Fibroblast of skin of scalp (primary cell): ENCODE results near the gene RSAD2.

Experiments
- DNase-seq: peaks from one replicate; pipeline ENCODE4 v3.0.0-alpha.2; 2013

The RSAD2 gene

DNA sequence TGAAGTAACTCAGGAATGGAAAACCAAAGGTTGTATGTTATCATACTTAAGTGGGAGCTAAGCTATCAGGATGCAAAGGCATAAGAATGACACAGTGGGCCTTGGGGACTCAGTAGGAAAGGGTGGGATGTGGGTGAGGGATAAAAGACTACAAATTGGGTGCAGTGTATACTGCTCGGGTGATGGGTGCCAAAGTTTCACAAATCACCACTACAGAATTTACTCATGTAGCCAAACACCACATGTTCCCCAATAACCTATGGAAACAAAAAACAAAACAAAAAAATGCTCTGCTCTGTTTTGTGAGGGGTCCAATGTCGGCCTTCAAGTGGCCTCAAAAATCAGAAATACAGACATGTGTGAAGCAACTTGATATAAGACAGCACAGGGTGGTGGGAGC, 30.7 kb downstream of the RSAD2 start:
- DNase-seq = no peak

DNA sequence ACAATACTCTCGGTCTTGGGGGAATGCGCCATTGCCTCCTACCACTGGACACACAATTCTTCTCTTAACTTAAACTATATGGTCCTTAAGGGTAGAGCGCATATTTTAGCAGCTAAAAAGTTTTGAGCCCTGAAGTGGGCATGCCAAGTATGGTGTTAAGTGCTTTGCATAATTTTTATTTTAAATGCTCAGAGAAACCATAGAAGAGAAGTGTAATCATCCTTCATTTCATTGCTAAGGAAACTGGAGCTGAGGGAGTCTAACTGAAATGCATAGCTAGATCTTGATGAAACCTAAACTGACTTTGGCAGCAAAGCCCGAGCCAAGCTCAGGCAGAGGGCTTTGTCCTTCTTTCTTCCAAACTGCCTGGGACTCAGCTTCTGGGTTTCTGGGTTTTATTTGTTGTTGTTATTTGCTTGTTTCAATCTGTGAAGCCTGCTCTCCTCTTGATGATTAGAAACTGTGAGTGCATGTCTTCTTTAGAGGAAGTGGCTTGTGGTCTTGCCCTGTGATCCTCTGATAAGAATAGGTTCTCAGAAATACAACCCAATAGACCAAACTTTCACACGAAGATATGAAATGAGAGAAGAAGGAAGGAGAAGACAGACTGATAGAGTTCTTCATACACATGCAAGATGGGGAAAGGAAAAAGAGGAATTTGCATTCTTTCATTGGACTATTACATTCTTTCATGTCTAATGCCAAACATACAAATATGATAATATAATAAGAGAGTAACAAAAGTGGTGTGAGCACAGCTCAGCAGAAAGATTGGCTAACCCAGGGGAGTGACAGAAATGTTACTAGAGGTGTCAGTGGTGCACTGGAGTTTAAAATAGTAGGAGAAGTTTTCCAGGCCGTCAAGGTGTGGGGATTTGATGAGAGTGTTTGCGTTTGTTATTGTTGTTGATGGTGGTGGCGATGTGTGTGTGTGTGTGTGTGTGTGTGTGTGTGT, 32.1 kb downstream of the RSAD2 start:
- DNase-seq = no peak

DNA sequence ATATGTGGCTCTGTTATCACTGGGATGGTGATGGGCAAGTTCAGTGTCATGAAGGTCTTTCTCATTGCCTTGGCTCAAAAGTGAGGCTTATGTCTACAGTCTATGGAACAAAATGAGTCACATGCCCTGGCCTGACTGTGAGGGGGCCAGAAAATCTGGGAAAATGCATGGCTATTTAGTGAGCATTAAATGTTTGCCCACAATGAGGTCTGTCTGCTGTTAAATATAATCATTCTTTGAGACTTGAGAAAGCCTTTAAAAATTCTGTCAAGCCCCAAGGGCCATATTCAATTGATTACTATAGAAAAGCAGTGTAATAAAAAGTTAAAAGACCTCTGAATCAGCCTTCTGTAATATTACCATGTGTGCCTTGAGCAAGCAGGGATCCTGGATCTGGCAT, 34.1 kb downstream of the RSAD2 start:
- no peak for DNase-seq

DNA sequence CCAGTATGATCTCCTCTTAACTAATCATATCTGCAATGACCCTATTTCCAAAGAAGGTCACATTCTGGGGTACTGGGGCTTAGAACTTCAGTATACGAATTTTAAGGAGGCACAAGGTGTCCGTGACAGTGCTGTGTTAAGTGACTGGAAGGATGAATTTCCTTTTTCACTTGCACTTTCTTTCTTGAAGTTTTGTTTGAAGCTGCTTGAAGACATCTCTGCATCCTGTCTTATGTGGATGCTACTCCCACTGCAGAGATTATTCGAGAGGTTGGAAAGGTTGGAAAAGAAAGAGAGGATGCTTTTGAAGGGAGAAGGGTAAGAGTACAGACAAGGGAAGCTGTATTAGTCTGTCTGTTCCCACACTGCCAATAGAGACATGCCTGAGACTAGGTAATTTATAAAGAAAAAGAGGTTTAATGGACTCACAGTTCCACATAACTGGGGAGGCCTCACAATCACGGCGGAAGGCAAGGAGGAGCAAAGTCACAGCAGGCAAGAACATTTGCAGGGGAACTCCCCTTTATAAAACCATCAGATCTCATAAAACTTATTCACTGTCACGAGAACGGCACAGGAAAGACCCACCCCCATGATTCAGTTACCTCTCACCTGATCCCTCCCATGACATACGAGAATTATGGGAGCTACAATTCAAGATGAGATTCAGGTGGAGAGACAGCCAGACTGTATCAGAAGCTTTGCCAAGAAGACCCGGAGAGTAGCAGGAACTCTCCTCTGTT, 36.0 kb downstream of the RSAD2 start:
- DNase-seq = no peak

- DNase-seq = peak; percentile 11
These were observed 37.3 kb downstream of the RSAD2 start for GRCh38 chr2:6914828-6915227.

DNA sequence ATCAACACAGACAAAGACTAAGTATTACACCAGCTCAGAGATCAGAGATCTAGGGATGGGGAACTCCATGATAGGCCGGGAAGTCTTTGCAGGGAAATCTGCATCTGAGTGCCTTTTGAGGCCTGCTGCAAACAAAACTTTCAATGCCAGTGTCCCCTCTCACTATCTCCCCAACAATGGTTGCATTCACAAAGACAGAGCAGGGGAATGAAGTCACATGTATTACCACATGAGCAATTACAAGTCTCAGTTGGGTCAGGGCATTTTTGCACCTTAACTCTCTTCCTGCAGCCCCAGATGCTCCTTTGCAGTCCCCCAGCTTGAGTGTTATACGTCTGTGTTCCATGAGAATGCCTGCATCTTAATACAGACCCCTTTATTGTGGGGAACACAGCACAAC, 37.8 kb downstream of the RSAD2 start:
- no peak for DNase-seq

- DNase-seq = no peak
These were observed 38.6 kb downstream of the RSAD2 start for GRCh38 chr2:6916224-6916623.

DNA sequence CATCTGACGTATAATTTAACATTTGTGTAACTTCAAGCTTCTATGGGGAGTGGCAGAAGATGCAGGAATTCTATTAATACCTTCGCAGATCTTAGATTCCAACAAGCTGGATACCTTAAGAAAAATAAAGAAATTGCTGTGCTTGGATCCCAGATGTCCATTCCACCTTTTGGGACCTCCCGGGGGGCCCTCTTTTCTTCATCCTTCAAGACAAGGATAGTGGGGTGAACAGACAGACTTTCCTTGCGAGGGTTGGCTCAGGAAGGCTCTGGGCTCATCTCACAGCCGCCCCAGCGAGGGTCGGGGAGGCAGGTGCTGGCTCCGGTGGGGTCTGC, 39.1 kb downstream of the RSAD2 start:
- DNase-seq = no peak

DNA sequence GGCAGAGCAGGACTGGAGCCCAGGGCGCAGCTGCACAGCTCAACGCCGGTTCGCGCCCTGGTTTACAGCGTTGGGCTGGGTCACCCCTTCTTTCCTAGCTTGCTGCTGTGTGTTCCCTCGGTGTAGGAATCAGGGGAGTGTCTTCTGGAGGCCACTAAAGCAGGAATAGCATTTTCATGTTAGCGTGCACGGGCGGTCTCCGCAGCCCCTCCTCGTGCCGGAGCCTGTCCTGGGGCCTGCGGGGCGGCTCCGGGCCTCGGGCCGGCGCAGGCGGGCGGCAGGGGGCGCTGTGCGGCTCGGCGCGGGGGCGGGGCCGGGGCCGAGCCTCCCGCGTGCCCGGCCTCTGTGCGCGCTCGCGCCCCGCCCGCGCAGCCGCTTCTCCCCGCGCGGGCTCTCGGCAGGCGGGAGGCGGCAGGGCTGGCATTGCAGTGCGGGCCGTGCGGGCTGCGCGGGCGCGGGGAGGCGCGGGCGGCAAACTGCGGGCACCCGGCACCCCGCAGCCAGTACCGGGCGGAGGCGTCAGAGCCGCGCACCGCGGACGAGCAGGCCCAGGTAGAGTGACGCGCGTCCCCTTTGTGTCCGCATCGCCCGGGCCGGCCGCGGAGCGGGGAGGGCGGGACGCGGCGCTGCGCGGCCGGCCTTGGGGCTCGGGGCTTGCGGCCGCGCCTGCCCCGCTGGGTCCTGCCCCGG, 39.6 kb downstream of the RSAD2 start, which contains the start of gene RNF144A:
RNF144A (plus strand) TSS at position 342 of the 690 bp plus-strand sequence. CDS start 79,515 bp downstream, outside the sequence.
- peak; percentile 53 for DNase-seq

DNA sequence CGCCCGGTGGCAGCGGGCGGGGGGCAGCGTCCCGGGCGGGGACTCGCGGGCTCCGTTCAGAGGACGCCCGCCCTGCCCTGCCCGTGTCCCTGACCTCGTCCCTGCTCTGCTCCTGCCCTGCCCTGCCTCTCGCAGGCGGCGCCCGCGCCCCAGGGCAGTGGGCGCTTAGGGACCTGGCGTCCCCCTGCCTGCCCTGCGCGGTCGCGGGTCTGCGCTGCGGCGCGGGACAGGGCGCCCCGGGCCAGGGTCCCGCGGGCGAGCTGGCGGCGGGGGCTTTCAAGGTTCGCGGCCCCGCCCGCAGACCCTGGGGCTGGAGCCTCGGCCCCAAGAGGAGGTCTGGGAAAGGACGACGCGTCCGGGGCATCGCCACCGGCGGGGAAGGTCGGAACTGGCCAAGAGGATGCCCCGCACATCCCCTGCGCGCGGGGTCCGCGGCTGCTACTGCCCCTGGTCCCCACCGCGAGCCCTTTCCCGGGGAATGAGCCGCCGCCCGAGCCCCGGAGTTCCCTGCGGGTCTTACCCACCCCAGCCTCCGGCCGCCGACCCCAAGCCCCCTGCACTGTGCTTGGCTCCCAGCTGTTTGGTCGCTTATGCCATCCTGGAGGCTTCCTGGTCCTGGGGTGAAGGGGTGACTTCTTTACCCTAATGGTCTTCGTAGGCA, 40.3 kb downstream of the RSAD2 start:
- DNase-seq = no peak

DNA sequence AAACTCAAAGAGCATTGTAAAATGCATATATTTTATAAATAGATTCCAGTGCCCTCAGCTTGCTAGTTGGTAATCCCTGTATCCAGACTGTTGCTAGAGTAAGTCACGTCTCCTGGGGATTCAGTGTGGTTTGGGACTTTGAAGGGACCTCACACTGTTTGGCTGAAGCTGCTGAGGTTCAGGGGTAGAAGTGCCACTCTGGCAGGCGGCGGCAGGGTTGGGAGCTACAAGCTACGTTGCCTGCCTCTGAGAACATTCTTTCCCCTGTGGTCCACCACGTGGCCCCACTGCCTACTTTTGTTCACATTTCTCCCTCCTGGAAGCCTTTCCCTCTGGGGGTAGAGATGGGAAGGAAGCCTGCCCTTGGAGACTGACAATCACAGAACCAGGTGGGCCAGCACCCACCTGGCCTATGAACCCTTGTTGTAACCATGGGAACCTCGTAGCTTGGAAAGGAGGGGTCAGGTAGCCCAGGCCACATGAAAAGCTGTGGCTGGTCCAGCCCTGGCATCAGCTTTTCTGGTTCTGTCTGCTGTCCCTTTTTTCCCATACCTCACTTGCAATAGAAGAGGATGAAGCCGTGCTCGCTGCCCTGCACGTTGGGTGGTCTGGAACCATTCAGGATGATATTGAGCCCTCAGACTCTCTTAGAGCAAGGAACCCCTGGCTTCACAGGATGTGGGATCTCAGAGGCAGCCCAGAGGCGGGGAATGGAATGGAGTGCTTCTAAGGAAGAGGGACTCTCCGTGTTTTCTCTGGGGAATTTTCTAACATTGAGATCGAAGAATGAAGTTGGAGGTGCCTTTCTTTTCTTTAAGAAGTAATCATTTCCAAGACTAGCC, 42.5 kb downstream of the RSAD2 start:
- peak; percentile 40 for DNase-seq

DNA sequence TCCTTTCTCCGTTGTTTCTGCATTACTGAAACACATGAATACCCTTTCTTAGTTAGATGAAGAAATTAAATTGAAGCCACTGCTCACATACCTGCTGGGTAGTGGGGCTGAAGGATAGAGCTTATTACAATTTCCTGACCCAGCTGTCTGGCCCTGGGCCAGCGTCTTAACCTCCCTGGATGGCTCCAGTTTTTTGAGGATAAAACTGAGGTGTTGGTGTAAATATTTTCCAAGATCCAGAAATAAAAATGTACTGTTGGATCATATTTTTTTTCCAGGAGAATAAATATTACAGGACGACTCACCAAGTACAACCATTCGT, 43.1 kb downstream of the RSAD2 start:
- DNase-seq = no peak

- DNase-seq = no peak
These were observed 43.8 kb downstream of the RSAD2 start for GRCh38 chr2:6921321-6921922.

GRCh38 chr2:6922201-6922656, 44.7 kb downstream of the RSAD2 start:
- no peak for DNase-seq

DNA sequence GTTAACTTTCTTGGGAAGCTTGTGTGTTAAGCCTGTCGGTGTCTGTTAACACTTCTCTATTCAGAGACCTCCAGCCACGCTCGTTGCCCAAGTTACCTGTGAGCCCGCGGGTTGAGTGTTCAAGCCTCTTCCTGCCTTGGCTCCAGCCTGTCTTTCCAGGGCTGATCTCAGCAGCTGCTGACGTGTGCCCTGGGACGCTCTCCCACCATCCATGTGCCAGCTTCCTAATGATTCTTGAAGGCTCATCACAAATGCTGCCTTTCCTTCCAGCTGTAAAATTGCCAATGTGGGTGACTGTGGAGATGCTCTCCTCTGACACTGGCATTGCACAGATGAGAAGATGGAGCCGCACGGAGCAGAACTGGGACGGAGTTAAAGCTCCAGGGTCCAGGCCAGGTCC, 45.7 kb downstream of the RSAD2 start:
- no peak for DNase-seq

DNA sequence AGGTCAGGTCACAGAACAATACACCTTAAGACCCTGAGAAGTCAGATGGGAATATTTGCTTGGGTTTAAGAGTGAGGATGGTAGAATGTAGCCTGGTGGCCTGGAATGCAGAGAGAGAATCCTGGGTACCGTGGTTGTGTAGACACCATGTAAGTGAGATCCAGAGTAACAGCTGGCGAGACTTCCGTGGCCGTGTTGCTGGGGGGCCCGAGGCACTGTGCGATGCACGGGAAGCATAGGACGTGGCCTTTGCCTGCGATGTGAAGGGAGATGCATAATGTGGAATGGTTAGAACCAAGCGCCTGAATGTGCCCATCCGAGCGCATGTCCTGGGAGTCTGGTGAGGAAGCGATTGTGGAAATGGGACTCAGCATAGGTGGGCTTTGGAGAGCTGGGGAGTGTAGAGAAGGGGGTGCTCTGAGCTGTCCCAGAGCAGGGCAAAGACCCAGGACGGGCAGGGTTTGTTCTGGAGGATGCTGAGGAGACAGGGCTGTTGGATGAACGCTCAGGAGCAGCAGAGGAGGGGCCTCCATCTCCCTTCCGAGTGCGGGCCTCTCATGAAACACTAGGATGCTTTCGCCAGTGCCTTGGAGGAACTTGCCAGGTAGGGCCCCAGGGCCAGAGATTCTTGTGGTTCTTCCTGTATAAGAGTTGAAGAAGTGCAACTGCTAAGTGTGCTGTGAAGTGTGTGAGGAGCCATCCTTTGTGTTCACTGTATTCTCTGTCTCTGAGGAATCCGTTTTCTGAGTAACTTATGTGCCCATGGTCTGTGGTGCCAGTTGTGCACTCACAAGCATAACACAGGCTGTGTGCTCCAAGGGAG, 46.7 kb downstream of the RSAD2 start:
- DNase-seq = no peak

GRCh38 chr2:6924924-6925409, 47.4 kb downstream of the RSAD2 start:
- DNase-seq = no peak

GRCh38 chr2:6926071-6926732, 48.6 kb downstream of the RSAD2 start:
- DNase-seq = no peak

- no peak for DNase-seq
These were observed 49.6 kb downstream of the RSAD2 start for GRCh38 chr2:6927186-6927585.

GRCh38 chr2:6927753-6928152, 50.2 kb downstream of the RSAD2 start:
- DNase-seq = no peak
